Neural cell (in vitro differentiated cells): Measurements from ENCODE around the gene NLRP13.

Experiments
- CTCF ChIP-seq: fragments of 450-650 bp; IDR thresholded peaks from 2 replicates; pipeline ENCODE4 v1.5.1; 2014; ENCODE audit warnings: antibody characterized with exemption, mild to moderate bottlenecking, moderate library complexity; ENCODE audit not compliant: poor library complexity, severe bottlenecking
- EP300 ChIP-seq: fragments of 450-650 bp; conservative IDR thresholded peaks from 2 replicates; pipeline ENCODE4 v1.6.1; 2014; ENCODE audit warnings: antibody characterized with exemption, mild to moderate bottlenecking, moderate library complexity; ENCODE audit not compliant: poor library complexity, severe bottlenecking
- EZH2 ChIP-seq: fragments of 200-600, 300-800 bp; shearing (Covaris generic), sonication (generic); IDR thresholded peaks from 2 replicates; pipeline ENCODE4 v1.6.1; 2014; ENCODE audit warnings: antibody characterized with exemption, low read length, borderline replicate concordance, mild to moderate bottlenecking; ENCODE audit not compliant: insufficient read depth, poor library complexity, severe bottlenecking
- POLR2AphosphoS5 ChIP-seq: IDR thresholded peaks from 2 replicates; pipeline ENCODE4 v1.6.1; 2012
- RAD21 ChIP-seq: fragments of 450-650 bp; conservative IDR thresholded peaks from 2 replicates; pipeline ENCODE4 v1.6.1; 2014; ENCODE audit warnings: antibody characterized with exemption, mild to moderate bottlenecking, moderate library complexity
- REST ChIP-seq: IDR thresholded peaks from 2 replicates; pipeline ENCODE4 v1.6.1; 2012; ENCODE audit warnings: borderline replicate concordance

GRCh38 chr19:55867101-55867500 lies 65.0 kb downstream of the NLRP13 start:
- TF ChIP-seq RAD21 (no peak), REST (no peak), CTCF (no peak), POLR2AphosphoS5 (no peak), EP300 (no peak), EZH2 (no peak)
